ENCODE measurements around the gene COX6B2.

Gene COX6B2

DNA sequence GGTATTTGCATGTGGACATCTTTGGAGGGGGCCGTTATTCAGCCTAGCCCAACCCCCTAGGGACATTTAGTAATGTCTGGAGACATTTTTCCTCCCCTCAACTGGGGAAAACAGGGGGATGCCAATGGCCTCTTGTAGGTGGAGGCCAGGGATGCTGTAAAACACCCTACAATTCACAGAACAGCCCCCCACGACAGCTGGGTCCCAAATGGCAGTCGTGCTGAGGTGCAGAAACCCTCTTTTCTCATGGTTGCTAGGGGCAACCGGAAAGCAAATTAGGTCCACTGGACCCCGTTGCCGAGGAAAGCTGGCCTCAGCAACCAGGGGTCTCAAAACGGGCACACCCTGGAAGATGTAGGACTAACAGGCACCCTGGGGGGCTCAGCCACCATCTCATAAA, 44.0 kb downstream of the COX6B2 start:
- no peak for ATAC-seq
- no peak for TF ChIP-seq ZNF70 (CRISPR knock-in tag; IDR thresholded peaks at IDR 0.05)
- TF ChIP-seq, protein P1, sequence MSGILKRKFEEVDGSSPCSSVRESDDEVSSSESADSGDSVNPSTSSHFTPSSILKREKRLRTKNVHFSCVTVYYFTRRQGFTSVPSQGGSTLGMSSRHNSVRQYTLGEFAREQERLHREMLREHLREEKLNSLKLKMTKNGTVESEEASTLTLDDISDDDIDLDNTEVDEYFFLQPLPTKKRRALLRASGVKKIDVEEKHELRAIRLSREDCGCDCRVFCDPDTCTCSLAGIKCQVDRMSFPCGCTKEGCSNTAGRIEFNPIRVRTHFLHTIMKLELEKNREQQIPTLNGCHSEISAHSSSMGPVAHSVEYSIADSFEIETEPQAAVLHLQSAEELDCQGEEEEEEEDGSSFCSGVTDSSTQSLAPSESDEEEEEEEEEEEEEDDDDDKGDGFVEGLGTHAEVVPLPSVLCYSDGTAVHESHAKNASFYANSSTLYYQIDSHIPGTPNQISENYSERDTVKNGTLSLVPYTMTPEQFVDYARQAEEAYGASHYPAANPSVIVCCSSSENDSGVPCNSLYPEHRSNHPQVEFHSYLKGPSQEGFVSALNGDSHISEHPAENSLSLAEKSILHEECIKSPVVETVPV (CRISPR knock-in tag; IDR thresholded peaks at IDR 0.05), result no peak
- TF ChIP-seq ZC3H10 (CRISPR knock-in tag; IDR thresholded peaks at IDR 0.05), result no peak
- TF ChIP-seq CSDC2 (CRISPR knock-in tag; IDR thresholded peaks at IDR 0.05), result no peak
- no peak for TF ChIP-seq ARNTL (CRISPR knock-in tag; IDR thresholded peaks at IDR 0.05; ENCODE audit: borderline replicate concordance, low read depth)
- TF ChIP-seq ZFP30 (CRISPR knock-in tag; IDR thresholded peaks at IDR 0.05), result no peak
- TF ChIP-seq ZNF8 (CRISPR knock-in tag; IDR thresholded peaks at IDR 0.05), result no peak
- no peak for TF ChIP-seq BACH2 (CRISPR knock-in tag; IDR thresholded peaks at IDR 0.05; ENCODE audit: borderline replicate concordance)
- TF ChIP-seq TOX (CRISPR knock-in tag; IDR thresholded peaks at IDR 0.05; ENCODE audit: borderline replicate concordance), result no peak
- TF ChIP-seq ESRRG (CRISPR knock-in tag; IDR thresholded peaks at IDR 0.05), result no peak
- TF ChIP-seq, protein P2, sequence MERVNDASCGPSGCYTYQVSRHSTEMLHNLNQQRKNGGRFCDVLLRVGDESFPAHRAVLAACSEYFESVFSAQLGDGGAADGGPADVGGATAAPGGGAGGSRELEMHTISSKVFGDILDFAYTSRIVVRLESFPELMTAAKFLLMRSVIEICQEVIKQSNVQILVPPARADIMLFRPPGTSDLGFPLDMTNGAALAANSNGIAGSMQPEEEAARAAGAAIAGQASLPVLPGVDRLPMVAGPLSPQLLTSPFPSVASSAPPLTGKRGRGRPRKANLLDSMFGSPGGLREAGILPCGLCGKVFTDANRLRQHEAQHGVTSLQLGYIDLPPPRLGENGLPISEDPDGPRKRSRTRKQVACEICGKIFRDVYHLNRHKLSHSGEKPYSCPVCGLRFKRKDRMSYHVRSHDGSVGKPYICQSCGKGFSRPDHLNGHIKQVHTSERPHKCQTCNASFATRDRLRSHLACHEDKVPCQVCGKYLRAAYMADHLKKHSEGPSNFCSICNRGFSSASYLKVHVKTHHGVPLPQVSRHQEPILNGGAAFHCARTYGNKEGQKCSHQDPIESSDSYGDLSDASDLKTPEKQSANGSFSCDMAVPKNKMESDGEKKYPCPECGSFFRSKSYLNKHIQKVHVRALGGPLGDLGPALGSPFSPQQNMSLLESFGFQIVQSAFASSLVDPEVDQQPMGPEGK (CRISPR knock-in tag; IDR thresholded peaks at IDR 0.05; ENCODE audit: borderline replicate concordance), result no peak
- TF ChIP-seq SNAI2 (CRISPR knock-in tag; IDR thresholded peaks at IDR 0.05), result no peak

DNA sequence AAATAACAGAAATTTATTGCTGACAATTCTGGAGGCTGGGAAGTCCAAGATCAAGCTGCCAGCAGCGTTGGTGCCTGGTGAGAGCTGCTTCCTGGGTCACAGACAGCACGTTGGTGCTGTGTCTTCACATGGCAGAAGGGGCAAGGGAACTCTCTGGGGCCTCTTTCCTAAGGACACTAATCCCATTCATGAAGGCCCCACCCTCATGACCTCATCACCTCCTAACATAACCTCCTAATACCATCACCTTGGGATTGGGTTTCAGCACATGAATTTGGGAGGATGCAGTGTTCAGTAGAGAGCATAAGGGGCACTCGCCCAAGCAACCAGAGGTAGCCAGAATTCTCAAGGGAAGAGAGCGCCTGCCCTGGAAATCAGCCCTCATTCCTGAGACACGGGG, 45.1 kb downstream of the COX6B2 start:
- no peak for ATAC-seq
- no peak for TF ChIP-seq ZFP30 (CRISPR knock-in tag; IDR thresholded peaks at IDR 0.05)
- no peak for TF ChIP-seq ZNF70 (CRISPR knock-in tag; IDR thresholded peaks at IDR 0.05)
- no peak for TF ChIP-seq ARNTL (CRISPR knock-in tag; IDR thresholded peaks at IDR 0.05; ENCODE audit: borderline replicate concordance, low read depth)
- TF ChIP-seq, protein P2 (CRISPR knock-in tag; IDR thresholded peaks at IDR 0.05; ENCODE audit: borderline replicate concordance), result no peak

DNA sequence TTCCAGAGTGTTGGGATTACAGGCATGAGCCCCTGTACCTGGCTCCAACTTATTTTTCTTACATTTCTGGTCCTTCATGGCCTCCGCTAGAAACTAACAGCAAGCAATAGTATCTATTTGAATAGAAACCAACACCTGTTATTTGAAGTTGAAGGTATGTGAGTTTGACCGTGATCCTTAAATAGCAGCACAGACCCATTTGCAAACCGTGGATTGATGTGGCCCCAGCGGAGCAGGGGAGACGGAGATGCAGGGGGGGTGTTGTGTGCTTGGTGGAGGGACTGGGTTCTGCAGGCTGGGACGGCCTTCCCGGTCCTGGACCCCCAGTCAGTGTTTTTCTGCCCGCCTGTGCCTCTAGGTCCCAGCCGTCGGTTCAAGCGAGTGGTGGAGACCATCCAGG, 46.2 kb downstream of the COX6B2 start:
- TF ChIP-seq BACH2 (CRISPR knock-in tag; IDR thresholded peaks at IDR 0.05; ENCODE audit: borderline replicate concordance) (no peak), RARB (CRISPR knock-in tag; IDR thresholded peaks at IDR 0.05) (no peak), ISL1 (CRISPR knock-in tag; IDR thresholded peaks at IDR 0.05) (no peak), CSDC2 (CRISPR knock-in tag; IDR thresholded peaks at IDR 0.05) (no peak), ZNF565 (CRISPR knock-in tag; conservative IDR thresholded peaks at IDR 0.05; ENCODE audit: low read depth) (no peak), ARNTL (CRISPR knock-in tag; IDR thresholded peaks at IDR 0.05; ENCODE audit: borderline replicate concordance, low read depth) (no peak), OSR1 (CRISPR knock-in tag; IDR thresholded peaks at IDR 0.05) (no peak), ZC3H10 (CRISPR knock-in tag; IDR thresholded peaks at IDR 0.05) (no peak)
- TF ChIP-seq, protein P3, sequence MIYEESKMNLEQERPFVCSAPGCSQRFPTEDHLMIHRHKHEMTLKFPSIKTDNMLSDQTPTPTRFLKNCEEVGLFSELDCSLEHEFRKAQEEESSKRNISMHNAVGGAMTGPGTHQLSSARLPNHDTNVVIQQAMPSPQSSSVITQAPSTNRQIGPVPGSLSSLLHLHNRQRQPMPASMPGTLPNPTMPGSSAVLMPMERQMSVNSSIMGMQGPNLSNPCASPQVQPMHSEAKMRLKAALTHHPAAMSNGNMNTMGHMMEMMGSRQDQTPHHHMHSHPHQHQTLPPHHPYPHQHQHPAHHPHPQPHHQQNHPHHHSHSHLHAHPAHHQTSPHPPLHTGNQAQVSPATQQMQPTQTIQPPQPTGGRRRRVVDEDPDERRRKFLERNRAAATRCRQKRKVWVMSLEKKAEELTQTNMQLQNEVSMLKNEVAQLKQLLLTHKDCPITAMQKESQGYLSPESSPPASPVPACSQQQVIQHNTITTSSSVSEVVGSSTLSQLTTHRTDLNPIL (CRISPR knock-in tag; IDR thresholded peaks at IDR 0.05; ENCODE audit: low read depth), result no peak
- TF ChIP-seq, protein P4, sequence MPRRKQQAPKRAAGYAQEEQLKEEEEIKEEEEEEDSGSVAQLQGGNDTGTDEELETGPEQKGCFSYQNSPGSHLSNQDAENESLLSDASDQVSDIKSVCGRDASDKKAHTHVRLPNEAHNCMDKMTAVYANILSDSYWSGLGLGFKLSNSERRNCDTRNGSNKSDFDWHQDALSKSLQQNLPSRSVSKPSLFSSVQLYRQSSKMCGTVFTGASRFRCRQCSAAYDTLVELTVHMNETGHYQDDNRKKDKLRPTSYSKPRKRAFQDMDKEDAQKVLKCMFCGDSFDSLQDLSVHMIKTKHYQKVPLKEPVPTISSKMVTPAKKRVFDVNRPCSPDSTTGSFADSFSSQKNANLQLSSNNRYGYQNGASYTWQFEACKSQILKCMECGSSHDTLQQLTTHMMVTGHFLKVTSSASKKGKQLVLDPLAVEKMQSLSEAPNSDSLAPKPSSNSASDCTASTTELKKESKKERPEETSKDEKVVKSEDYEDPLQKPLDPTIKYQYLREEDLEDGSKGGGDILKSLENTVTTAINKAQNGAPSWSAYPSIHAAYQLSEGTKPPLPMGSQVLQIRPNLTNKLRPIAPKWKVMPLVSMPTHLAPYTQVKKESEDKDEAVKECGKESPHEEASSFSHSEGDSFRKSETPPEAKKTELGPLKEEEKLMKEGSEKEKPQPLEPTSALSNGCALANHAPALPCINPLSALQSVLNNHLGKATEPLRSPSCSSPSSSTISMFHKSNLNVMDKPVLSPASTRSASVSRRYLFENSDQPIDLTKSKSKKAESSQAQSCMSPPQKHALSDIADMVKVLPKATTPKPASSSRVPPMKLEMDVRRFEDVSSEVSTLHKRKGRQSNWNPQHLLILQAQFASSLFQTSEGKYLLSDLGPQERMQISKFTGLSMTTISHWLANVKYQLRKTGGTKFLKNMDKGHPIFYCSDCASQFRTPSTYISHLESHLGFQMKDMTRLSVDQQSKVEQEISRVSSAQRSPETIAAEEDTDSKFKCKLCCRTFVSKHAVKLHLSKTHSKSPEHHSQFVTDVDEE (CRISPR knock-in tag; IDR thresholded peaks at IDR 0.05), result no peak
- TF ChIP-seq, protein P5, sequence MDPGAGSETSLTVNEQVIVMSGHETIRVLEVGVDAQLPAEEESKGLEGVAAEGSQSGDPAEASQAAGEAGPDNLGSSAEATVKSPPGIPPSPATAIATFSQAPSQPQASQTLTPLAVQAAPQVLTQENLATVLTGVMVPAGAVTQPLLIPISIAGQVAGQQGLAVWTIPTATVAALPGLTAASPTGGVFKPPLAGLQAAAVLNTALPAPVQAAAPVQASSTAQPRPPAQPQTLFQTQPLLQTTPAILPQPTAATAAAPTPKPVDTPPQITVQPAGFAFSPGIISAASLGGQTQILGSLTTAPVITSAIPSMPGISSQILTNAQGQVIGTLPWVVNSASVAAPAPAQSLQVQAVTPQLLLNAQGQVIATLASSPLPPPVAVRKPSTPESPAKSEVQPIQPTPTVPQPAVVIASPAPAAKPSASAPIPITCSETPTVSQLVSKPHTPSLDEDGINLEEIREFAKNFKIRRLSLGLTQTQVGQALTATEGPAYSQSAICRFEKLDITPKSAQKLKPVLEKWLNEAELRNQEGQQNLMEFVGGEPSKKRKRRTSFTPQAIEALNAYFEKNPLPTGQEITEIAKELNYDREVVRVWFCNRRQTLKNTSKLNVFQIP (CRISPR knock-in tag; IDR thresholded peaks at IDR 0.05; ENCODE audit: borderline replicate concordance, low read depth), result no peak
- TF ChIP-seq, protein P2 (CRISPR knock-in tag; IDR thresholded peaks at IDR 0.05; ENCODE audit: borderline replicate concordance), result no peak
- ATAC-seq, result no peak

Data from SK-N-SH treated with all-trans-retinoic acid at 6 μM for 48 hours (cell line).